Measurements from ENCODE around the gene FRMD4A.

Gene FRMD4A

DNA sequence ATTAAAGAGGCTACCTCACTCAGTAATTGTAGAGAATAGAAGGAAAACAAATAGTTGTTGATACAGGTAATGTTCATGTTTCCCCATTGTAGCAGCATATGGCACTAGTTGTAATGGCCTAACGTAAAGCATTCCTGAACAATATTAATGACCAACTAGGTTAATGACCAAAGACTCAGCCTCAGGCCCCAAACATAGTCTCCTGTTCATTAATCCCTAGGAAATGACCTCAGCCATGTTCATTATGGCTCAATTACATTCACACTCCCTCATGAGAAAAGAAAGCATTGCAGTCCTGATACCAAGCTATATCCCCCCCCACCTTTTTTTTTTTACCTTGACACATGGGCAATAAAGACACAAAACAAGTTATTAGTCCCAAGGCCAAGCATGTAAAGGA, 12.7 kb downstream of the FRMD4A start:
- Histone ChIP-seq H3K36me3 (ENCODE audit: control insufficient read depth, low read length) (no peaks in the 10 kb centered on the region), H3K4me1 (ENCODE audit: control insufficient read depth, low read length) (no peaks in the 10 kb centered on the region), H3F3A (ENCODE audit: control insufficient read depth, insufficient read depth) (no peaks in the 10 kb centered on the region), H3K27ac (ENCODE audit: low read depth, low read length) (no peak overlapping the region), H3K9me3 (ENCODE audit: control insufficient read depth, insufficient read depth, low read length) (no peaks in the 10 kb centered on the region), H3K79me2 (ENCODE audit: control insufficient read depth, low read length) (no peaks in the 10 kb centered on the region), H3K27me3 (ENCODE audit: control insufficient read depth, low read length) (peaks cover 18% of the 10 kb centered on the region), H3K4me3 (ENCODE audit: low read length) (no peak overlapping the region), H3K9me2 (replicated peaks; ENCODE audit: control insufficient read depth, low read length) (no peaks in the 10 kb centered on the region), H4K20me1 (ENCODE audit: control insufficient read depth, insufficient read depth, low read depth, low read length) (no peaks in the 10 kb centered on the region), H3K4me2 (ENCODE audit: low read length) (no peak overlapping the region)
- TF ChIP-seq, protein P1, sequence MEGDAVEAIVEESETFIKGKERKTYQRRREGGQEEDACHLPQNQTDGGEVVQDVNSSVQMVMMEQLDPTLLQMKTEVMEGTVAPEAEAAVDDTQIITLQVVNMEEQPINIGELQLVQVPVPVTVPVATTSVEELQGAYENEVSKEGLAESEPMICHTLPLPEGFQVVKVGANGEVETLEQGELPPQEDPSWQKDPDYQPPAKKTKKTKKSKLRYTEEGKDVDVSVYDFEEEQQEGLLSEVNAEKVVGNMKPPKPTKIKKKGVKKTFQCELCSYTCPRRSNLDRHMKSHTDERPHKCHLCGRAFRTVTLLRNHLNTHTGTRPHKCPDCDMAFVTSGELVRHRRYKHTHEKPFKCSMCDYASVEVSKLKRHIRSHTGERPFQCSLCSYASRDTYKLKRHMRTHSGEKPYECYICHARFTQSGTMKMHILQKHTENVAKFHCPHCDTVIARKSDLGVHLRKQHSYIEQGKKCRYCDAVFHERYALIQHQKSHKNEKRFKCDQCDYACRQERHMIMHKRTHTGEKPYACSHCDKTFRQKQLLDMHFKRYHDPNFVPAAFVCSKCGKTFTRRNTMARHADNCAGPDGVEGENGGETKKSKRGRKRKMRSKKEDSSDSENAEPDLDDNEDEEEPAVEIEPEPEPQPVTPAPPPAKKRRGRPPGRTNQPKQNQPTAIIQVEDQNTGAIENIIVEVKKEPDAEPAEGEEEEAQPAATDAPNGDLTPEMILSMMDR (IDR thresholded peaks at IDR 0.05; ENCODE audit: low read depth, low read length, poor library complexity, severe bottlenecking) = no peak
- TF ChIP-seq EZH2phosphoT487 (IDR thresholded peaks at IDR 0.05; ENCODE audit: borderline replicate concordance, low read length) = no peak

GRCh38 chr10:14312014-14312413, 18.7 kb downstream of the FRMD4A start:
- Histone ChIP-seq H3K36me3 (ENCODE audit: control insufficient read depth, low read length) (no peaks in the 10 kb centered on the region), H3K79me2 (ENCODE audit: control insufficient read depth, low read length) (no peaks in the 10 kb centered on the region), H3K9me2 (replicated peaks; ENCODE audit: control insufficient read depth, low read length) (no peaks in the 10 kb centered on the region), H3K27me3 (ENCODE audit: control insufficient read depth, low read length) (peaks cover 18% of the 10 kb centered on the region), H3F3A (ENCODE audit: control insufficient read depth, insufficient read depth) (no peaks in the 10 kb centered on the region), H3K4me1 (ENCODE audit: control insufficient read depth, low read length) (no peaks in the 10 kb centered on the region), H4K20me1 (ENCODE audit: control insufficient read depth, insufficient read depth, low read depth, low read length) (no peaks in the 10 kb centered on the region), H3K4me2 (ENCODE audit: low read length) (no peak overlapping the region), H3K27ac (ENCODE audit: low read depth, low read length) (no peak overlapping the region), H3K9me3 (ENCODE audit: control insufficient read depth, insufficient read depth, low read length) (no peaks in the 10 kb centered on the region), H3K4me3 (ENCODE audit: low read length) (no peak overlapping the region)
- TF ChIP-seq EZH2phosphoT487 (IDR thresholded peaks at IDR 0.05; ENCODE audit: borderline replicate concordance, low read length) = no peak

DNA sequence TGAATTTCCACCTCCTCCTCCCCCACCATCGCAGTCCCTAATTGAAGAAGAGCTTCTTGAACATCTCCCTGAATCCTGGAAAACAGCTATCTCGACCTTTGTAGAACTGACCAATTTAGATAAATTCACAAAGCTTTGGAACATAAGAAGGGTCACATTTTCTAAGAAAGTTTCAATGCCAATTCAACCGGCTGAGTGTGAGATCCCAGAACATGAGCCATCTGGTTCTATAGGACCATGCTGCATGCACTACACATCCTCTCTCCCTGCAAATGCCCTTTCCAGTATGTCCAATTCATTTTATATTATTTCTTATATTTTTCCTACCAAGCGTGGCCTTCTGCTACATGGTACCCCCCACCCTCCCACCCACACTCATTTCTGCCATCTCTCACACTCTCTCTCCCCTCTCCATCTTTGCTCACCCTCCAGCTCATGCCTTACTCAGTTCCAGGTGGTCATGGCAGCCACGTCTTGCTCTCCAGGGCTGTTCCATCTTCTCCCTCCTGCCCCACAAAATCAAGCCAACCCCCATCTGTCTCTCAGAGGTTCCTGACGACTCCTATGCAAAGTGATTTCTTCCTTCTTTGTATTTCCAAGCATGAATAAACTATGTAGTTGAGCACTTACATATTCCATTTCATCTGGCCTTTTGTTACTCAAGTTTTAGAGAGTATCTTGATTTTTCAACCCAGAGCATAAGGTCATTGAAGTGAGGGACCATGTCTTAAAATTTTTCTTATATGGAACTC, 19.3 kb downstream of the FRMD4A start:
- Histone ChIP-seq H3K27me3 (ENCODE audit: control insufficient read depth, low read length) (peaks cover 18% of the 10 kb centered on the region), H3K4me2 (ENCODE audit: low read length) (no peak overlapping the region), H3K9me3 (ENCODE audit: control insufficient read depth, insufficient read depth, low read length) (no peaks in the 10 kb centered on the region), H3K79me2 (ENCODE audit: control insufficient read depth, low read length) (no peaks in the 10 kb centered on the region), H3K36me3 (ENCODE audit: control insufficient read depth, low read length) (no peaks in the 10 kb centered on the region), H3F3A (ENCODE audit: control insufficient read depth, insufficient read depth) (no peaks in the 10 kb centered on the region), H3K4me1 (ENCODE audit: control insufficient read depth, low read length) (no peaks in the 10 kb centered on the region), H3K27ac (ENCODE audit: low read depth, low read length) (no peak overlapping the region), H4K20me1 (ENCODE audit: control insufficient read depth, insufficient read depth, low read depth, low read length) (no peaks in the 10 kb centered on the region), H3K9me2 (replicated peaks; ENCODE audit: control insufficient read depth, low read length) (no peaks in the 10 kb centered on the region), H3K4me3 (ENCODE audit: low read length) (no peak overlapping the region)
- TF ChIP-seq, protein P1 (IDR thresholded peaks at IDR 0.05; ENCODE audit: low read depth, low read length, poor library complexity, severe bottlenecking) = no peak
- no peak for TF ChIP-seq EZH2phosphoT487 (IDR thresholded peaks at IDR 0.05; ENCODE audit: borderline replicate concordance, low read length)

- Histone ChIP-seq H3K27ac (ENCODE audit: low read depth, low read length) (no peak overlapping the region), H4K20me1 (ENCODE audit: control insufficient read depth, insufficient read depth, low read depth, low read length) (no peaks in the 10 kb centered on the region), H3K27me3 (ENCODE audit: control insufficient read depth, low read length) (0 out of 2 replicates have a peak, but pooled peaks cover 4% of the 10 kb centered on the region), H3K4me1 (ENCODE audit: control insufficient read depth, low read length) (no peaks in the 10 kb centered on the region), H3K9me2 (replicated peaks; ENCODE audit: control insufficient read depth, low read length) (no peaks in the 10 kb centered on the region), H3K36me3 (ENCODE audit: control insufficient read depth, low read length) (no peaks in the 10 kb centered on the region), H3K79me2 (ENCODE audit: control insufficient read depth, low read length) (no peaks in the 10 kb centered on the region), H3F3A (ENCODE audit: control insufficient read depth, insufficient read depth) (no peaks in the 10 kb centered on the region), H3K4me2 (ENCODE audit: low read length) (no peak overlapping the region), H3K9me3 (ENCODE audit: control insufficient read depth, insufficient read depth, low read length) (no peaks in the 10 kb centered on the region), H3K4me3 (ENCODE audit: low read length) (no peak overlapping the region)
- TF ChIP-seq, protein P1 (IDR thresholded peaks at IDR 0.05; ENCODE audit: low read depth, low read length, poor library complexity, severe bottlenecking) = no peak
- TF ChIP-seq EZH2phosphoT487 (IDR thresholded peaks at IDR 0.05; ENCODE audit: borderline replicate concordance, low read length) = no peak
These were observed 21.1 kb downstream of the FRMD4A start for GRCh38 chr10:14309593-14309992.
